Thoracic aorta (tissue), 2 donors: Measurements from ENCODE around the gene TMEM62. TPM values are rescaled to one million over a fixed set of nuclear protein-coding genes. Genes with fewer than 3 reads are reported as not detected.

ENCODE experiments used
- ATAC-seq: fragments of 150-250 bp; one replicate; pipeline ENCODE4 v1.8.0; 2017; ENCODE audit warnings: low read depth; ENCODE audit not compliant: insufficient number of reproducible peaks, low FRiP score
- DNase-seq: peaks from one replicate; pipeline ENCODE4 v3.0.0-alpha.2; 2020; ENCODE audit warnings: low spot score
- H3K27ac ChIP-seq, 2 donors: fragments of 200-600 bp; sonication (generic); 1 replicate in 1 of 2; 2 replicates in 1 of 2; pipeline ENCODE4 v1.5.1; 2016; ENCODE audit warnings: mild to moderate bottlenecking in 2 of 2, moderate library complexity in 2 of 2
- H3K27me3 ChIP-seq: fragments of 200-600 bp; sonication (generic); replicated peaks from 2 replicates; pipeline ENCODE4 v1.6.0; 2016; ENCODE audit warnings: mild to moderate bottlenecking; ENCODE audit not compliant: insufficient read depth
- H3K36me3 ChIP-seq: fragments of 200-600 bp; sonication (generic); one replicate; pipeline ENCODE4 v1.5.1; 2016
- H3K4me1 ChIP-seq, 2 donors: fragments of 200-600 bp; sonication (generic); 1 replicate in 1 of 2; 2 replicates in 1 of 2; pipeline versions ENCODE4 v1.5.1 to v1.6.0; 2016; ENCODE audit warnings: low read depth in 2 of 2, mild to moderate bottlenecking in 1 of 2; ENCODE audit not compliant: control insufficient read depth in 1 of 2
- H3K4me3 ChIP-seq: fragments of 200-600 bp; sonication (generic); 2 replicates; pipeline ENCODE4 v1.5.1; 2016; ENCODE audit warnings: mild to moderate bottlenecking
- H3K9me3 ChIP-seq: fragments of 200-600 bp; sonication (generic); 2 replicates; pipeline ENCODE4 v1.5.1; 2016
- total RNA-seq, 2 donors: library from RNA; depleted of rRNA; stranded (reverse); fragments of >200 nt; gene quantifications; one replicate each; pipeline versions ENCODE4 v1.1.0 to v1.2.3, GENCODE V29; 2016
- TF ChIP-seq, protein P1 (sequence below): fragments of 200-600 bp; sonication (generic); IDR thresholded peaks from one replicate; pipeline ENCODE4 v1.5.1; 2019; ENCODE audit warnings: antibody characterized with exemption

The TMEM62 gene
- total RNA-seq, 2 donors from 2014 or later = 22.5 to 51.1 TPM

DNA sequence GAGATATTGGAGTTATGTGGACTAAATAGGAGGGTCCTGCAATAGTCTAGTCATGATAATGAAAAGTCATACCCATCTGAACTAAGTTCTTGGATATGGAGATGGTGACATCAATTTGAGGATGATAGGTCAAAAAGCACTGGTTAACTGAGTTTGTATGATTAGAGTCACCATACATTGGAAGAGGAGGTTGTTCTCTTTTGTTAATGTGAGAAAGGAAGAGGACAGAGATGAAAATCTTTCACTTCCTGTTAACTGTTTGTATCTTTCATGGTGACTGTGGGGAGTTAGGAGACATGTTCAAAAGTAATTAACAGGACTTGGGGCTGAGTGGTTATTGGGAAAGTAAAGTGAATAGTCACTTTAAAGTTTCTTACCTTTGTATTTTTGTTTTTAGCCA lies 11.1 kb downstream of the TMEM62 start:
- DNase-seq (no peak), ATAC-seq (no peak)
- Histone ChIP-seq H3K27me3 (no peaks in the 10 kb centered on the region), H3K4me3 (no peak overlapping the region), H3K27ac (no peak overlapping the region), H3K4me1 (no peaks in the 10 kb centered on the region), H3K36me3 (peaks cover 26% of the 10 kb centered on the region), H3K9me3 (no peaks in the 10 kb centered on the region)
- TF ChIP-seq, protein P1, sequence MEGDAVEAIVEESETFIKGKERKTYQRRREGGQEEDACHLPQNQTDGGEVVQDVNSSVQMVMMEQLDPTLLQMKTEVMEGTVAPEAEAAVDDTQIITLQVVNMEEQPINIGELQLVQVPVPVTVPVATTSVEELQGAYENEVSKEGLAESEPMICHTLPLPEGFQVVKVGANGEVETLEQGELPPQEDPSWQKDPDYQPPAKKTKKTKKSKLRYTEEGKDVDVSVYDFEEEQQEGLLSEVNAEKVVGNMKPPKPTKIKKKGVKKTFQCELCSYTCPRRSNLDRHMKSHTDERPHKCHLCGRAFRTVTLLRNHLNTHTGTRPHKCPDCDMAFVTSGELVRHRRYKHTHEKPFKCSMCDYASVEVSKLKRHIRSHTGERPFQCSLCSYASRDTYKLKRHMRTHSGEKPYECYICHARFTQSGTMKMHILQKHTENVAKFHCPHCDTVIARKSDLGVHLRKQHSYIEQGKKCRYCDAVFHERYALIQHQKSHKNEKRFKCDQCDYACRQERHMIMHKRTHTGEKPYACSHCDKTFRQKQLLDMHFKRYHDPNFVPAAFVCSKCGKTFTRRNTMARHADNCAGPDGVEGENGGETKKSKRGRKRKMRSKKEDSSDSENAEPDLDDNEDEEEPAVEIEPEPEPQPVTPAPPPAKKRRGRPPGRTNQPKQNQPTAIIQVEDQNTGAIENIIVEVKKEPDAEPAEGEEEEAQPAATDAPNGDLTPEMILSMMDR = no peak

DNA sequence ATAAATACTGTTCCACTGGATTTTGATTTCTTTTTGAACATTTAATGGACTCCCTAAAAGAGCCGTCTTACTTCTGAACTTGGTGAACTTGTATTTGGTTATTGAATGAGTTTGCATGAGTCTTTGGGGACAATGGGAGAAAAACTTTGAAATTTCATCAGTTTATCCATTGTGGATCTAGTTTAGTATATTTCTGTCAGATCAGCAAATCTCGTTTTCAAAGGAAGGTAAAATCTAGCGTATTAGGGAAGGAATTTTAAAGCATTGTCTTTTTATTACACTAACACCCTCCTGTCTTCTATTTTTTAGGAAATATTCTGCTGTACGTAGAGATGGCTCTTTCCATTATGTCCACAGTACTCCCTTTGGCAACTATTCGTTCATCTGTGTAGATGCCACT lies 12.8 kb downstream of the TMEM62 start:
- no peaks in the 10 kb centered on the region for H3K4me1 ChIP-seq
- H3K36me3 ChIP-seq = peaks cover 18% of the 10 kb centered on the region
- DNase-seq (no peak), ATAC-seq (no peak)
- no peak overlapping the region for H3K4me3 ChIP-seq
- H3K9me3 ChIP-seq = no peaks in the 10 kb centered on the region
- H3K27ac ChIP-seq = no peak overlapping the region
- no peaks in the 10 kb centered on the region for H3K27me3 ChIP-seq
- TF ChIP-seq, protein P1 = no peak

- TF ChIP-seq, protein P1 = no peak
- no peak for ATAC-seq
- peaks cover 32% of the 10 kb centered on the region for H3K36me3 ChIP-seq
These were observed 17.0 kb downstream of the TMEM62 start for GRCh38 chr15:43150191-43150929.

DNA sequence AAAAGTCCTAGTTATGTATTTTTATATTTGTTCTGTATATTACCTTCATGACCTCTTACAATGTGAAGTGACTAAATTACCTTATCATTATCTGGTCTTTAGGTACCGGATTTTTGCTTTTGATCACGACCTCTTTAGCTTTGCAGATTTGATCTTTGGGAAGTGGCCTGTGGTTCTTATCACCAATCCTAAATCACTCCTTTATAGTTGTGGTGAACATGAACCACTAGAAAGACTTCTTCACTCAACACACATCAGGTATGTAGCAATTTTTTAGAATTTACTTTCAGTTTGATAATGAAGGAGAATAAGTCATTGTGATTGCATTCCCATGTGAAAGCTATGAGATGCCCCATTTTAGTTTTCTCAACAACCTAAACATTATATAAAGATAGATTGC lies 18.3 kb downstream of the TMEM62 start:
- DNase-seq = no peak
- H3K4me1 ChIP-seq = no peaks in the 10 kb centered on the region
- TF ChIP-seq, protein P1 = no peak
- no peak for ATAC-seq
- no peak overlapping the region for H3K4me3 ChIP-seq
- peaks cover 32% of the 10 kb centered on the region for H3K36me3 ChIP-seq
- H3K27ac ChIP-seq = no peak overlapping the region
- no peaks in the 10 kb centered on the region for H3K9me3 ChIP-seq
- H3K27me3 ChIP-seq = no peaks in the 10 kb centered on the region

More at GRCh38 chr15:43150191-43150929, 17.0 kb downstream of the TMEM62 start:
- H3K9me3 ChIP-seq = no peaks in the 10 kb centered on the region
- H3K27ac ChIP-seq = no peak overlapping the region
- no peaks in the 10 kb centered on the region for H3K27me3 ChIP-seq
- no peak for DNase-seq
- no peaks in the 10 kb centered on the region for H3K4me1 ChIP-seq
- no peak overlapping the region for H3K4me3 ChIP-seq

- DNase-seq = no peak
- no peaks in the 10 kb centered on the region for H3K9me3 ChIP-seq
- TF ChIP-seq, protein P1 = no peak
- no peak for ATAC-seq
- H3K4me1 ChIP-seq = no peaks in the 10 kb centered on the region
- peaks cover 37% of the 10 kb centered on the region for H3K36me3 ChIP-seq
- no peaks in the 10 kb centered on the region for H3K27me3 ChIP-seq
- no peak overlapping the region for H3K4me3 ChIP-seq
- H3K27ac ChIP-seq = no peak overlapping the region
These were observed 19.9 kb downstream of the TMEM62 start for GRCh38 chr15:43153269-43153668.
